ENCODE data around the gene CPSF4. TPM values are rescaled to one million over a fixed set of nuclear protein-coding genes. Genes with fewer than 3 reads are reported as not detected.

The CPSF4 gene
- total RNA-seq, 1 experiment from 2014 or later: 98.2 TPM

GRCh38 chr7:99398891-99399445, 39.8 kb upstream of the CPSF4 start:
- no peak overlapping the region for H3K9ac ChIP-seq (ENCODE audit: extremely low read depth, insufficient read length, low read length)
- no peak overlapping the region for H2BK120ac ChIP-seq (ENCODE audit: low read depth, low read length, poor library complexity, severe bottlenecking)
- Mint-ChIP-seq H3K9me3 (no peaks in the 10 kb centered on the region), H3K27me3 (ENCODE audit: low read depth) (no peaks in the 10 kb centered on the region; the same call in 1 of the 2 replicates), H3K4me3 (no peak overlapping the region), H3K4me1 (peaks cover 2 to 4% of the 10 kb centered on the region in 2 experiments; a peak in 3 of 4 replicates), H3K36me3 (ENCODE audit: insufficient read depth in 1 of 3, low read depth in 3 of 3) (peaks cover 46 to 94% (median 83%) of the 10 kb centered on the region in 3 experiments), H3K27ac (no peak overlapping the region)
- H3K27ac ChIP-seq (ENCODE audit: insufficient read length, low read depth, low read length): no peak overlapping the region
- H3K27me3 ChIP-seq (ENCODE audit: insufficient read depth, low read length): no peaks in the 10 kb centered on the region
- no peak overlapping the region for H2AK5ac ChIP-seq (ENCODE audit: insufficient read length, low read length)
- H3K56ac ChIP-seq (ENCODE audit: insufficient read length, low read depth, low read length): no peak overlapping the region
- H2BK20ac ChIP-seq (ENCODE audit: low read depth, low read length, poor library complexity, severe bottlenecking): no peak overlapping the region
- no peak for TF ChIP-seq CTCF (conservative IDR thresholded peaks at IDR 0.05)
- H3K4me2 ChIP-seq (ENCODE audit: insufficient read depth, insufficient read length, low read length): no peak overlapping the region
- H3K18ac ChIP-seq (ENCODE audit: insufficient read length, low read depth, low read length): no peak overlapping the region
- whole genome bisulfite sequencing (ENCODE audit: extremely low coverage, insufficient read length, low lambda C conversion rate): no CpG with 5 or more reads among the region's 5 CpGs
- H4K20me1 ChIP-seq (ENCODE audit: control insufficient read depth, insufficient read depth, insufficient read length): no peaks in the 10 kb centered on the region
- no peak overlapping the region for H3T11ph ChIP-seq (ENCODE audit: low read length)
- no peaks in the 10 kb centered on the region; the same call in 1 of the 2 replicates for H3K79me2 ChIP-seq (ENCODE audit: insufficient read depth, low read length)
- H3K14ac ChIP-seq (ENCODE audit: insufficient read depth, low read length): no peak overlapping the region
- H3K23ac ChIP-seq (ENCODE audit: insufficient read length, low read depth, low read length): no peak overlapping the region
- no peaks in the 10 kb centered on the region for H3K9me3 ChIP-seq (ENCODE audit: control insufficient read depth, low read depth, low read length)
- H3K4me1 ChIP-seq (ENCODE audit: insufficient read depth, low read length): no peaks in the 10 kb centered on the region
- no peak overlapping the region for H2BK15ac ChIP-seq (ENCODE audit: low read depth, low read length)
- H2BK5ac ChIP-seq (ENCODE audit: insufficient read length, low read length): no peak overlapping the region
- H4K91ac ChIP-seq (ENCODE audit: insufficient read length, low read depth, low read length): no peak overlapping the region
- no peak overlapping the region for H3K4ac ChIP-seq (ENCODE audit: low read depth, low read length)
- no peak for DNase-seq
- H2AFZ ChIP-seq (ENCODE audit: low read length): no peak overlapping the region
- no peaks in the 10 kb centered on the region for H3K79me1 ChIP-seq (ENCODE audit: insufficient read depth, low read depth, low read length, poor library complexity, severe bottlenecking)
- no peak overlapping the region for H2BK12ac ChIP-seq (ENCODE audit: insufficient read length, low read depth, low read length)
- H4K5ac ChIP-seq (ENCODE audit: insufficient read length, low read depth, low read length): no peak overlapping the region
- H4K8ac ChIP-seq (replicated peaks; ENCODE audit: insufficient read length, low read depth, low read length): no peak overlapping the region
- no peaks in the 10 kb centered on the region for H3K23me2 ChIP-seq (ENCODE audit: insufficient read length, low read depth, low read length, poor library complexity, severe bottlenecking)

Measured in H9 (cell line).